ENCODE data around the gene MMP7.
"Not testable (repeated sequence)": the region's sequence is repeated elsewhere in the genome, so short reads cannot be mapped to it uniquely, and the experiment has no call there.

Gene MMP7

GRCh38 chr11:102518296-102519094 is 12.1 kb downstream of the MMP7 start:
- Mint-ChIP-seq H3K4me3 (no peak overlapping the region), H3K9me3 (no peaks in the 10 kb centered on the region), H3K36me3 (ENCODE audit: low read depth) (no peaks in the 10 kb centered on the region), H3K4me1 (no peaks in the 10 kb centered on the region), H3K27me3 (ENCODE audit: low read depth) (no peaks in the 10 kb centered on the region), H3K27ac (no peak overlapping the region)
- no peak for TF ChIP-seq CTCF (IDR thresholded peaks at IDR 0.05; ENCODE audit: unreplicated experiment in 3 of 3)

GRCh38 chr11:102517670-102518069 is 12.9 kb downstream of the MMP7 start:
- H3K27ac Mint-ChIP-seq: no peak overlapping the region
- no peaks in the 10 kb centered on the region for H3K36me3 Mint-ChIP-seq (ENCODE audit: low read depth)
- TF ChIP-seq CTCF (IDR thresholded peaks at IDR 0.05; ENCODE audit: unreplicated experiment in 3 of 3): no peak
- H3K4me3 Mint-ChIP-seq: no peak overlapping the region
- no peaks in the 10 kb centered on the region for H3K9me3 Mint-ChIP-seq
- H3K27me3 Mint-ChIP-seq (ENCODE audit: low read depth): no peaks in the 10 kb centered on the region
- H3K4me1 Mint-ChIP-seq: no peaks in the 10 kb centered on the region

GRCh38 chr11:102516179-102516578 is 14.4 kb downstream of the MMP7 start:
- no peaks in the 10 kb centered on the region for H3K36me3 Mint-ChIP-seq (ENCODE audit: low read depth)
- no peaks in the 10 kb centered on the region for H3K27me3 Mint-ChIP-seq (ENCODE audit: low read depth)
- H3K9me3 Mint-ChIP-seq: no peaks in the 10 kb centered on the region
- no peak overlapping the region for H3K27ac Mint-ChIP-seq
- H3K4me1 Mint-ChIP-seq: no peaks in the 10 kb centered on the region
- no peak overlapping the region for H3K4me3 Mint-ChIP-seq
- TF ChIP-seq CTCF (IDR thresholded peaks at IDR 0.05; ENCODE audit: unreplicated experiment in 3 of 3): no peak

- H3K36me3 Mint-ChIP-seq (ENCODE audit: low read depth): no peaks in the 10 kb centered on the region
- H3K9me3 Mint-ChIP-seq: no peaks in the 10 kb centered on the region
- no peak for TF ChIP-seq CTCF (IDR thresholded peaks at IDR 0.05; ENCODE audit: unreplicated experiment in 3 of 3)
- no peak overlapping the region for H3K27ac Mint-ChIP-seq
- no peak overlapping the region for H3K4me3 Mint-ChIP-seq
- H3K4me1 Mint-ChIP-seq: no peaks in the 10 kb centered on the region
- no peaks in the 10 kb centered on the region for H3K27me3 Mint-ChIP-seq (ENCODE audit: low read depth)
These were observed 16.7 kb downstream of the MMP7 start for GRCh38 chr11:102513869-102514268.

- Mint-ChIP-seq H3K4me3 (no peak overlapping the region), H3K27me3 (ENCODE audit: low read depth) (no peaks in the 10 kb centered on the region), H3K9me3 (no peaks in the 10 kb centered on the region), H3K27ac (no peak overlapping the region), H3K36me3 (ENCODE audit: low read depth) (no peaks in the 10 kb centered on the region), H3K4me1 (no peaks in the 10 kb centered on the region)
- TF ChIP-seq CTCF (IDR thresholded peaks at IDR 0.05; ENCODE audit: unreplicated experiment in 3 of 3): no peak
These were observed 20.0 kb downstream of the MMP7 start for GRCh38 chr11:102510439-102511135.

GRCh38 chr11:102502831-102503230 is 27.7 kb downstream of the MMP7 start:
- H3K4me3 Mint-ChIP-seq; H3K4me1 Mint-ChIP-seq; H3K9me3 Mint-ChIP-seq; H3K36me3 Mint-ChIP-seq (ENCODE audit: low read depth); H3K27ac Mint-ChIP-seq; H3K27me3 Mint-ChIP-seq (ENCODE audit: low read depth): not testable (repeated sequence)
